Neural cell (in vitro differentiated cells): ENCODE results near the gene PRPSAP1. TPM values are rescaled to one million over a fixed set of nuclear protein-coding genes. Genes with fewer than 3 reads are reported as not detected.

ENCODE experiments used
- H2AFZ ChIP-seq: fragments of 200-600, 300-800 bp; sonication (generic), shearing (Covaris generic); 2 replicates; pipeline ENCODE4 v1.6.0; 2014; ENCODE audit warnings: low read depth, mild to moderate bottlenecking, antibody characterized with exemption, low read length, moderate library complexity
- H3F3A ChIP-seq: fragments of 200-600 bp; shearing (Covaris generic); 2 replicates; pipeline ENCODE4 v1.6.1; 2016; ENCODE audit warnings: mild to moderate bottlenecking, moderate library complexity, mixed read lengths, antibody characterized with exemption, low read length; ENCODE audit not compliant: insufficient read depth, poor library complexity, severe bottlenecking
- H3K27ac ChIP-seq: fragments of 200-600, 300-800 bp; sonication (generic), shearing (Covaris generic); 2 replicates; pipeline ENCODE4 v1.5.1; 2014; ENCODE audit warnings: mild to moderate bottlenecking, low read length, moderate library complexity
- H3K27me3 ChIP-seq: fragments of 300-800, 200-600 bp; sonication (generic), shearing (Covaris generic); 2 replicates; pipeline ENCODE4 v1.6.0; 2014; ENCODE audit warnings: mild to moderate bottlenecking, low read depth, low read length, moderate library complexity; ENCODE audit not compliant: insufficient read depth
- H3K36me3 ChIP-seq: fragments of 300-800, 200-600 bp; sonication (generic), shearing (Covaris generic); 2 replicates; pipeline ENCODE4 v1.5.1; 2014; ENCODE audit warnings: mild to moderate bottlenecking, antibody characterized with exemption, low read length, moderate library complexity; ENCODE audit not compliant: insufficient read depth
- H3K4me2 ChIP-seq: fragments of 300-800, 200-600 bp; sonication (generic), shearing (Covaris generic); 2 replicates; pipeline ENCODE4 v1.6.0; 2014; ENCODE audit warnings: mild to moderate bottlenecking, low read length
- H3K4me3 ChIP-seq: fragments of 300-800, 200-600 bp; sonication (generic), shearing (Covaris generic); 2 replicates; pipeline ENCODE4 v1.5.1; 2014; ENCODE audit warnings: mild to moderate bottlenecking, low read length, moderate library complexity
- H3K79me2 ChIP-seq: fragments of 200-600 bp; shearing (Covaris generic); replicated peaks from 2 replicates; pipeline ENCODE4 v1.6.0; 2014; ENCODE audit warnings: mild to moderate bottlenecking, low read length, moderate library complexity; ENCODE audit not compliant: insufficient read depth
- H3K9ac ChIP-seq: fragments of 300-800, 200-600 bp; sonication (generic), shearing (Covaris generic); 2 replicates; pipeline ENCODE4 v1.6.1; 2016; ENCODE audit warnings: mild to moderate bottlenecking, low read length, mixed read lengths
- H3K9me2 ChIP-seq: fragments of 200-600 bp; shearing (Covaris generic); 2 replicates; pipeline ENCODE4 v1.6.1; 2016; ENCODE audit warnings: mild to moderate bottlenecking, low read length, mixed read lengths; ENCODE audit not compliant: insufficient read depth
- H3K9me3 ChIP-seq: fragments of 200-600, 300-800 bp; sonication (generic), shearing (Covaris generic); 2 replicates; pipeline ENCODE4 v1.6.1; 2016; ENCODE audit warnings: mild to moderate bottlenecking, mixed run types, low read length, moderate library complexity, mixed read lengths
- H4K20me1 ChIP-seq: fragments of 200-600 bp; shearing (Covaris generic); 2 replicates; pipeline ENCODE4 v1.6.1; 2016; ENCODE audit warnings: mild to moderate bottlenecking, mixed run types; ENCODE audit not compliant: insufficient read depth
- CTCF ChIP-seq: fragments of 450-650 bp; IDR thresholded peaks from 2 replicates; pipeline ENCODE4 v1.5.1; 2014; ENCODE audit warnings: antibody characterized with exemption, mild to moderate bottlenecking, moderate library complexity; ENCODE audit not compliant: poor library complexity, severe bottlenecking
- EP300 ChIP-seq: fragments of 450-650 bp; conservative IDR thresholded peaks from 2 replicates; pipeline ENCODE4 v1.6.1; 2014; ENCODE audit warnings: antibody characterized with exemption, mild to moderate bottlenecking, moderate library complexity; ENCODE audit not compliant: poor library complexity, severe bottlenecking
- EZH2 ChIP-seq: fragments of 200-600, 300-800 bp; shearing (Covaris generic), sonication (generic); IDR thresholded peaks from 2 replicates; pipeline ENCODE4 v1.6.1; 2014; ENCODE audit warnings: antibody characterized with exemption, low read length, borderline replicate concordance, mild to moderate bottlenecking; ENCODE audit not compliant: insufficient read depth, poor library complexity, severe bottlenecking
- MXI1 ChIP-seq: fragments of 450-650 bp; conservative IDR thresholded peaks from 2 replicates; pipeline ENCODE4 v1.6.1; 2014; ENCODE audit warnings: antibody characterized with exemption, mild to moderate bottlenecking; ENCODE audit not compliant: poor library complexity, severe bottlenecking
- POLR2AphosphoS5 ChIP-seq: IDR thresholded peaks from 2 replicates; pipeline ENCODE4 v1.6.1; 2012
- RAD21 ChIP-seq: fragments of 450-650 bp; conservative IDR thresholded peaks from 2 replicates; pipeline ENCODE4 v1.6.1; 2014; ENCODE audit warnings: antibody characterized with exemption, mild to moderate bottlenecking, moderate library complexity
- REST ChIP-seq: IDR thresholded peaks from 2 replicates; pipeline ENCODE4 v1.6.1; 2012; ENCODE audit warnings: borderline replicate concordance
- SMC3 ChIP-seq: fragments of 450-650 bp; conservative IDR thresholded peaks from 2 replicates; pipeline ENCODE4 v1.6.1; 2014; ENCODE audit warnings: antibody characterized with exemption, mild to moderate bottlenecking, moderate library complexity; ENCODE audit not compliant: poor library complexity
- TAF1 ChIP-seq: IDR thresholded peaks from 2 replicates; pipeline ENCODE4 v1.6.1; 2012; ENCODE audit warnings: low read depth
- polyA plus RNA-seq: library from polyadenylated mRNA; depleted of rRNA; stranded (reverse); fragments of >200 nt; gene quantifications from 2 replicates; pipeline ENCODE4 v1.2.3, GENCODE V29; 2014

Gene PRPSAP1
- polyA plus RNA-seq, 1 donor from 2014 or later: 73.8 TPM

GRCh38 chr17:76357597-76358158, 4.0 kb upstream of the PRPSAP1 start:
- no peak for TF ChIP-seq REST
- TF ChIP-seq EZH2: no peak
- no peak for TF ChIP-seq CTCF
- no peak for TF ChIP-seq RAD21
- TF ChIP-seq EP300: no peak
- no peak for TF ChIP-seq MXI1
- no peak for TF ChIP-seq POLR2AphosphoS5
- no peak for TF ChIP-seq SMC3
- TF ChIP-seq TAF1: no peak
- Histone ChIP-seq H3K79me2 (peaks cover 3% of the 10 kb centered on the region), H3K4me3 (no peak overlapping the region), H3K27me3 (no peaks in the 10 kb centered on the region), H3K4me2 (no peak overlapping the region), H3F3A (no peaks in the 10 kb centered on the region), H3K27ac (no peak overlapping the region), H2AFZ (no peak overlapping the region), H3K9me3 (no peaks in the 10 kb centered on the region), H3K36me3 (no peaks in the 10 kb centered on the region), H3K9me2 (no peaks in the 10 kb centered on the region), H4K20me1 (no peaks in the 10 kb centered on the region), H3K9ac (no peak overlapping the region)

GRCh38 chr17:76356803-76357456, 3.2 kb upstream of the PRPSAP1 start:
- Histone ChIP-seq H3K9ac (no peak overlapping the region), H3K4me2 (no peak overlapping the region), H3K9me2 (no peaks in the 10 kb centered on the region), H3K4me3 (no peak overlapping the region), H3K36me3 (no peaks in the 10 kb centered on the region), H3K9me3 (no peaks in the 10 kb centered on the region), H4K20me1 (no peaks in the 10 kb centered on the region), H3K27ac (no peak overlapping the region), H3K27me3 (no peaks in the 10 kb centered on the region), H2AFZ (no peak overlapping the region), H3F3A (no peaks in the 10 kb centered on the region), H3K79me2 (peaks cover 5% of the 10 kb centered on the region)
- TF ChIP-seq POLR2AphosphoS5 (no peak), REST (no peak)
